HEK293 (cell line): Measurements from ENCODE around the gene LAG3.

Experiments
- BCL11B ChIP-seq: fragments of 450-650 bp; formaldehyde crosslinking; IDR thresholded peaks from 2 replicates; pipeline ENCODE4 v1.5.1; 2016; ENCODE audit warnings: low read depth, missing biosample characterization, missing genetic modification characterization
- FEZF1 ChIP-seq: fragments of 450-650 bp; formaldehyde crosslinking; IDR thresholded peaks from 2 replicates; pipeline ENCODE4 v1.5.1; 2016; ENCODE audit warnings: missing biosample characterization, missing genetic modification characterization
- IKZF3 ChIP-seq: fragments of 450-650 bp; IDR thresholded peaks from 2 replicates; pipeline ENCODE4 v1.5.0; 2018; ENCODE audit warnings: missing biosample characterization, mild to moderate bottlenecking, missing genetic modification characterization, moderate library complexity
- KLF7 ChIP-seq: fragments of 450-650 bp; formaldehyde crosslinking; IDR thresholded peaks from 2 replicates; pipeline ENCODE4 v1.5.1; 2016; ENCODE audit warnings: missing biosample characterization, missing genetic modification characterization, borderline replicate concordance
- KLF9 ChIP-seq: fragments of 450-650 bp; formaldehyde crosslinking; IDR thresholded peaks from 2 replicates; pipeline ENCODE4 v1.5.1; 2016; ENCODE audit warnings: missing biosample characterization, missing genetic modification characterization, low read depth
- MYNN ChIP-seq: fragments of 450-650 bp; formaldehyde crosslinking; IDR thresholded peaks from 2 replicates; pipeline ENCODE4 v1.5.1; 2016; ENCODE audit warnings: missing biosample characterization, missing genetic modification characterization, borderline replicate concordance
- PRDM1 ChIP-seq: fragments of 450-650 bp; formaldehyde crosslinking; IDR thresholded peaks from 2 replicates; pipeline ENCODE4; 2016; ENCODE audit warnings: missing biosample characterization, missing genetic modification characterization
- PRDM2 ChIP-seq: fragments of 450-650 bp; formaldehyde crosslinking; IDR thresholded peaks from 2 replicates; pipeline ENCODE4 v1.5.1; 2016; ENCODE audit warnings: missing biosample characterization, missing genetic modification characterization, borderline replicate concordance
- SALL2 ChIP-seq: fragments of 450-650 bp; formaldehyde crosslinking; IDR thresholded peaks from 2 replicates; pipeline ENCODE4 v1.5.0; 2017; ENCODE audit warnings: missing biosample characterization, mild to moderate bottlenecking, missing genetic modification characterization, borderline replicate concordance
- SP3 ChIP-seq: fragments of 450-650 bp; formaldehyde crosslinking; IDR thresholded peaks from 2 replicates; pipeline ENCODE4 v1.5.1; 2016; ENCODE audit warnings: missing biosample characterization, missing genetic modification characterization
- SP7 ChIP-seq: fragments of 450-650 bp; formaldehyde crosslinking; IDR thresholded peaks from 2 replicates; pipeline ENCODE4 v1.5.1; 2016; ENCODE audit warnings: missing biosample characterization, missing genetic modification characterization
- ZBTB17 ChIP-seq: fragments of 450-650 bp; formaldehyde crosslinking; IDR thresholded peaks from 2 replicates; pipeline ENCODE4 v1.5.1; 2016; ENCODE audit warnings: missing biosample characterization, missing genetic modification characterization
- ZEB2 ChIP-seq: fragments of 450-650 bp; formaldehyde crosslinking; IDR thresholded peaks from 2 replicates; pipeline ENCODE4 v1.5.1; 2016; ENCODE audit warnings: missing biosample characterization, missing genetic modification characterization
- ZFP37 ChIP-seq: fragments of 450-650 bp; formaldehyde crosslinking; IDR thresholded peaks from 2 replicates; pipeline ENCODE4 v1.5.1; 2016; ENCODE audit warnings: missing biosample characterization, missing genetic modification characterization
- ZNF140 ChIP-seq: fragments of 450-650 bp; formaldehyde crosslinking; IDR thresholded peaks from 2 replicates; pipeline ENCODE4 v1.5.1; 2016; ENCODE audit warnings: missing biosample characterization, missing genetic modification characterization
- ZNF174 ChIP-seq: fragments of 450-650 bp; formaldehyde crosslinking; IDR thresholded peaks from 2 replicates; pipeline ENCODE4 v1.5.0; 2017; ENCODE audit warnings: missing biosample characterization, mild to moderate bottlenecking, missing genetic modification characterization
- ZNF239 ChIP-seq: fragments of 450-650 bp; formaldehyde crosslinking; IDR thresholded peaks from 2 replicates; pipeline ENCODE4 v1.5.1; 2016; ENCODE audit warnings: missing biosample characterization, missing genetic modification characterization
- ZNF302 ChIP-seq: fragments of 450-650 bp; formaldehyde crosslinking; IDR thresholded peaks from 2 replicates; pipeline ENCODE4 v1.5.1; 2016; ENCODE audit warnings: missing biosample characterization, missing genetic modification characterization, low read depth
- ZNF473 ChIP-seq: fragments of 450-650 bp; formaldehyde crosslinking; IDR thresholded peaks from 2 replicates; pipeline ENCODE4 v1.5.1; 2017; ENCODE audit warnings: missing biosample characterization, missing genetic modification characterization
- ZNF510 ChIP-seq: fragments of 450-650 bp; formaldehyde crosslinking; IDR thresholded peaks from 2 replicates; pipeline ENCODE4 v1.5.1; 2018; ENCODE audit warnings: mild to moderate bottlenecking, missing genetic modification characterization, missing biosample characterization; ENCODE audit not compliant: insufficient replicate concordance
- ZNF571 ChIP-seq: fragments of 450-650 bp; formaldehyde crosslinking; IDR thresholded peaks from 2 replicates; pipeline ENCODE4 v1.5.0; 2017; ENCODE audit warnings: missing biosample characterization, missing genetic modification characterization
- ZNF670 ChIP-seq: fragments of 450-650 bp; formaldehyde crosslinking; IDR thresholded peaks from 2 replicates; pipeline ENCODE4 v1.5.1; 2016; ENCODE audit warnings: missing biosample characterization, missing genetic modification characterization, low read depth
- ZNF747 ChIP-seq: fragments of 450-650 bp; formaldehyde crosslinking; IDR thresholded peaks from 2 replicates; pipeline ENCODE4 v1.5.1; 2016; ENCODE audit warnings: missing biosample characterization, missing genetic modification characterization
- ZNF830 ChIP-seq: fragments of 450-650 bp; IDR thresholded peaks from 2 replicates; pipeline ENCODE4 v1.5.0; 2018; ENCODE audit warnings: missing biosample characterization, missing genetic modification characterization, low read depth, mild to moderate bottlenecking, moderate library complexity
- ZNF837 ChIP-seq: fragments of 450-650 bp; formaldehyde crosslinking; IDR thresholded peaks from 2 replicates; pipeline ENCODE4 v1.5.1; 2016; ENCODE audit warnings: missing biosample characterization, missing genetic modification characterization
- TF ChIP-seq, protein P1 (sequence below): fragments of 450-650 bp; formaldehyde crosslinking; IDR thresholded peaks from 2 replicates; pipeline ENCODE4 v1.5.1; 2017; ENCODE audit warnings: missing biosample characterization, missing genetic modification characterization
- TF ChIP-seq, protein P2 (sequence below): fragments of 450-650 bp; formaldehyde crosslinking; IDR thresholded peaks from 2 replicates; pipeline ENCODE4 v1.5.1; 2017; ENCODE audit warnings: missing biosample characterization, missing genetic modification characterization
- TF ChIP-seq, protein P3 (sequence below): fragments of 450-650 bp; formaldehyde crosslinking; IDR thresholded peaks from 2 replicates; pipeline ENCODE4 v1.5.1; 2017; ENCODE audit warnings: missing biosample characterization, missing genetic modification characterization

The LAG3 gene

GRCh38 chr12:6821591-6822425 lies 49.5 kb downstream of the LAG3 start, which contains the start of gene GPR162 (continued):
- TF ChIP-seq PRDM2 (no peak), ZNF830 (tag by site-specific recombination) (no peak), ZFP37 (tag by site-specific recombination) (no peak), ZNF302 (tag by site-specific recombination) (no peak), PRDM1 (tag by site-specific recombination) (no peak), ZNF174 (tag by site-specific recombination) (no peak), ZNF670 (no peak), ZNF510 (tag by site-specific recombination) (no peak), KLF9 (tag by site-specific recombination) (0 out of 2 replicates have a peak, but pooled peaks have one; percentile 8), ZNF837 (tag by site-specific recombination) (no peak), ZNF473 (tag by site-specific recombination) (no peak), SP3 (tag by site-specific recombination) (no peak), MYNN (tag by site-specific recombination) (peak; percentile 56; the same call in 1 of the 2 replicates), KLF7 (no peak), ZNF747 (tag by site-specific recombination) (no peak), ZNF140 (no peak), IKZF3 (tag by site-specific recombination) (no peak), SP7 (no peak; the same call in 1 of the 2 replicates), FEZF1 (tag by site-specific recombination) (no peak), ZBTB17 (tag by site-specific recombination) (0 out of 2 replicates have a peak, but pooled peaks have one; percentile 24), BCL11B (tag by site-specific recombination) (peak; percentile 24; the same call in 1 of the 2 replicates), ZNF571 (tag by site-specific recombination) (no peak), ZEB2 (tag by site-specific recombination) (peak; percentile 21; the same call in 1 of the 2 replicates), ZNF239 (tag by site-specific recombination) (no peak), SALL2 (tag by site-specific recombination) (no peak)
- TF ChIP-seq, protein P1, sequence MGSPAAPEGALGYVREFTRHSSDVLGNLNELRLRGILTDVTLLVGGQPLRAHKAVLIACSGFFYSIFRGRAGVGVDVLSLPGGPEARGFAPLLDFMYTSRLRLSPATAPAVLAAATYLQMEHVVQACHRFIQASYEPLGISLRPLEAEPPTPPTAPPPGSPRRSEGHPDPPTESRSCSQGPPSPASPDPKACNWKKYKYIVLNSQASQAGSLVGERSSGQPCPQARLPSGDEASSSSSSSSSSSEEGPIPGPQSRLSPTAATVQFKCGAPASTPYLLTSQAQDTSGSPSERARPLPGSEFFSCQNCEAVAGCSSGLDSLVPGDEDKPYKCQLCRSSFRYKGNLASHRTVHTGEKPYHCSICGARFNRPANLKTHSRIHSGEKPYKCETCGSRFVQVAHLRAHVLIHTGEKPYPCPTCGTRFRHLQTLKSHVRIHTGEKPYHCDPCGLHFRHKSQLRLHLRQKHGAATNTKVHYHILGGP (tag by site-specific recombination): no peak
- TF ChIP-seq, protein P2, sequence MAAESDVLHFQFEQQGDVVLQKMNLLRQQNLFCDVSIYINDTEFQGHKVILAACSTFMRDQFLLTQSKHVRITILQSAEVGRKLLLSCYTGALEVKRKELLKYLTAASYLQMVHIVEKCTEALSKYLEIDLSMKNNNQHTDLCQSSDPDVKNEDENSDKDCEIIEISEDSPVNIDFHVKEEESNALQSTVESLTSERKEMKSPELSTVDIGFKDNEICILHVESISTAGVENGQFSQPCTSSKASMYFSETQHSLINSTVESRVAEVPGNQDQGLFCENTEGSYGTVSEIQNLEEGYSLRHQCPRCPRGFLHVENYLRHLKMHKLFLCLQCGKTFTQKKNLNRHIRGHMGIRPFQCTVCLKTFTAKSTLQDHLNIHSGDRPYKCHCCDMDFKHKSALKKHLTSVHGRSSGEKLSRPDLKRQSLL (tag by site-specific recombination): peak; percentile 84
- TF ChIP-seq, protein P3, sequence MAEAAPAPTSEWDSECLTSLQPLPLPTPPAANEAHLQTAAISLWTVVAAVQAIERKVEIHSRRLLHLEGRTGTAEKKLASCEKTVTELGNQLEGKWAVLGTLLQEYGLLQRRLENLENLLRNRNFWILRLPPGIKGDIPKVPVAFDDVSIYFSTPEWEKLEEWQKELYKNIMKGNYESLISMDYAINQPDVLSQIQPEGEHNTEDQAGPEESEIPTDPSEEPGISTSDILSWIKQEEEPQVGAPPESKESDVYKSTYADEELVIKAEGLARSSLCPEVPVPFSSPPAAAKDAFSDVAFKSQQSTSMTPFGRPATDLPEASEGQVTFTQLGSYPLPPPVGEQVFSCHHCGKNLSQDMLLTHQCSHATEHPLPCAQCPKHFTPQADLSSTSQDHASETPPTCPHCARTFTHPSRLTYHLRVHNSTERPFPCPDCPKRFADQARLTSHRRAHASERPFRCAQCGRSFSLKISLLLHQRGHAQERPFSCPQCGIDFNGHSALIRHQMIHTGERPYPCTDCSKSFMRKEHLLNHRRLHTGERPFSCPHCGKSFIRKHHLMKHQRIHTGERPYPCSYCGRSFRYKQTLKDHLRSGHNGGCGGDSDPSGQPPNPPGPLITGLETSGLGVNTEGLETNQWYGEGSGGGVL (tag by site-specific recombination): peak; percentile 95
